ENCODE measurements around the gene ATXN1. TPM values are rescaled to one million over a fixed set of nuclear protein-coding genes. Genes with fewer than 3 reads are reported as not detected.

ATXN1 gene
- total RNA-seq, 1 experiment from 2014 or later, result 5.6 TPM

DNA sequence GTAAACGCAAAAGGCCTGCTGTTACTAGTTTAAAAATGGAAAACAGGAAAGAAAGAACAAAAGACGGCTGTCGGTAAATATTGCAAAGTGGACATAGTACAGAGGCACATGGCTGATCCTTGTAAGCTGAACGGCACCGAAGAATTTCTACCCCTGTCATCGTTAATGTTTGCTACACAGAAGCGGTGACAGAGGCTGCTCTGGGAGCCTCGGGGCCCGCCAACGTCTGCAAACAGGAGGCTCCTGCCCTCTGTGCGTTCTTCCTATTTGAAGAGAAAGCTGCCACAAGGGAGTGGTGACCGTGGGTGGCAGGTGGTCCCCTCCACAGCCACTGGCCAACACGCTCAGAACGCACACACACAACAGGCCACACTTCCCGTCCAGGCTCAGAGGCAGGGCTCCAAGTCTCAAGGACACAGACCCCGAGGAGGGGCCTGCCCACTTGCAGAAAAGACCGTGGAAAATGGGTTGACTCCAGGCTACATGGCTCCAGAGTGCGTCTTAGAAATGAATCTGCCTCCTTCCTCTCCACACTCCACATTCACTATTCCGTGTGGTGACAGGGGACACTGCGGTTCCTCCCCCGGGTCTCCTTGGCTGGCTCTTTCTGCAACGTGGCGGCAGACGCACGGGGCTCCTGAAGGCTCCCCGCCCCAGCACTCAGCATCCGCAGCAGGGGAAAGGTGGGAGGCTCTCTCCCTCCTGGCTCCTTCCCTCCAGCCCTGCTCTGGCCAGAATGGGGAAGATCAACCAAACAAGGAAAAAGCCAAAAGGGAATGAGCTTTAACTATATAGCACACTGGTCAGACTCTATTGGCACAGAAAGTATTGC lies 458.3 kb downstream of the ATXN1 start:
- peaks cover 26 to 46% of the 10 kb centered on the region in 2 experiments for H3K4me1 Mint-ChIP-seq
- Histone ChIP-seq H4K5ac (ENCODE audit: insufficient read length, low read depth, low read length) (no peak overlapping the region), H4K8ac (replicated peaks; ENCODE audit: insufficient read length, low read depth, low read length) (no peak overlapping the region), H3K23ac (ENCODE audit: insufficient read length, low read depth, low read length) (no peak overlapping the region), H3K27ac (ENCODE audit: insufficient read length, low read depth, low read length) (no peak overlapping the region), H2AK5ac (ENCODE audit: insufficient read length, low read length) (no peak overlapping the region), H3K9me3 (ENCODE audit: control insufficient read depth, low read depth, low read length) (no peaks in the 10 kb centered on the region), H2BK5ac (ENCODE audit: insufficient read length, low read length) (no peak overlapping the region), H2BK15ac (ENCODE audit: low read depth, low read length) (no peak overlapping the region), H2AFZ (ENCODE audit: low read length) (no peak overlapping the region), H4K20me1 (ENCODE audit: control insufficient read depth, insufficient read depth, insufficient read length) (no peaks in the 10 kb centered on the region), H3K4me2 (ENCODE audit: insufficient read depth, insufficient read length, low read length) (peak overlapping the region; percentile 51), H3K27me3 (ENCODE audit: insufficient read depth, low read length) (peaks cover 2% of the 10 kb centered on the region; the same call in 1 of the 2 replicates), H3K4ac (ENCODE audit: low read depth, low read length) (no peak overlapping the region), H3K9ac (ENCODE audit: extremely low read depth, insufficient read length, low read length) (no peak overlapping the region), H2BK12ac (ENCODE audit: insufficient read length, low read depth, low read length) (no peak overlapping the region), H2BK20ac (ENCODE audit: low read depth, low read length, poor library complexity, severe bottlenecking) (no peak overlapping the region), H3K79me1 (ENCODE audit: insufficient read depth, low read depth, low read length, poor library complexity, severe bottlenecking) (no peaks in the 10 kb centered on the region), H2BK120ac (ENCODE audit: low read depth, low read length, poor library complexity, severe bottlenecking) (no peak overlapping the region), H3K23me2 (ENCODE audit: insufficient read length, low read depth, low read length, poor library complexity, severe bottlenecking) (peaks cover 3% of the 10 kb centered on the region), H3K79me2 (ENCODE audit: insufficient read depth, low read length) (no peaks in the 10 kb centered on the region), H3K18ac (ENCODE audit: insufficient read length, low read depth, low read length) (no peak overlapping the region), H4K91ac (ENCODE audit: insufficient read length, low read depth, low read length) (no peak overlapping the region), H3K56ac (ENCODE audit: insufficient read length, low read depth, low read length) (no peak overlapping the region), H3T11ph (ENCODE audit: low read length) (no peak overlapping the region), H3K14ac (ENCODE audit: insufficient read depth, low read length) (no peak overlapping the region; the same call in 1 of the 2 replicates), H3K4me1 (ENCODE audit: insufficient read depth, low read length) (peaks cover 2% of the 10 kb centered on the region; the same call in 1 of the 2 replicates)
- no CpG with 5 or more reads among the region's 27 CpGs for WGBS (ENCODE audit: extremely low coverage, insufficient read length, low lambda C conversion rate)
- no peaks in the 10 kb centered on the region for H3K9me3 Mint-ChIP-seq
- DNase-seq, result no peak
- TF ChIP-seq, protein P1, sequence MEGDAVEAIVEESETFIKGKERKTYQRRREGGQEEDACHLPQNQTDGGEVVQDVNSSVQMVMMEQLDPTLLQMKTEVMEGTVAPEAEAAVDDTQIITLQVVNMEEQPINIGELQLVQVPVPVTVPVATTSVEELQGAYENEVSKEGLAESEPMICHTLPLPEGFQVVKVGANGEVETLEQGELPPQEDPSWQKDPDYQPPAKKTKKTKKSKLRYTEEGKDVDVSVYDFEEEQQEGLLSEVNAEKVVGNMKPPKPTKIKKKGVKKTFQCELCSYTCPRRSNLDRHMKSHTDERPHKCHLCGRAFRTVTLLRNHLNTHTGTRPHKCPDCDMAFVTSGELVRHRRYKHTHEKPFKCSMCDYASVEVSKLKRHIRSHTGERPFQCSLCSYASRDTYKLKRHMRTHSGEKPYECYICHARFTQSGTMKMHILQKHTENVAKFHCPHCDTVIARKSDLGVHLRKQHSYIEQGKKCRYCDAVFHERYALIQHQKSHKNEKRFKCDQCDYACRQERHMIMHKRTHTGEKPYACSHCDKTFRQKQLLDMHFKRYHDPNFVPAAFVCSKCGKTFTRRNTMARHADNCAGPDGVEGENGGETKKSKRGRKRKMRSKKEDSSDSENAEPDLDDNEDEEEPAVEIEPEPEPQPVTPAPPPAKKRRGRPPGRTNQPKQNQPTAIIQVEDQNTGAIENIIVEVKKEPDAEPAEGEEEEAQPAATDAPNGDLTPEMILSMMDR (conservative IDR thresholded peaks at IDR 0.05), result no peak
- no peaks in the 10 kb centered on the region for H3K36me3 Mint-ChIP-seq (ENCODE audit: insufficient read depth in 1 of 3, low read depth in 3 of 3)
- peak overlapping the region in 1 of 2 experiments; percentile 76; a peak in 3 of 5 replicates for H3K4me3 Mint-ChIP-seq
- no peak overlapping the region for H3K27ac Mint-ChIP-seq
- H3K27me3 Mint-ChIP-seq (ENCODE audit: low read depth), result no peaks in the 10 kb centered on the region
